ENCODE results near the gene DYRK1A. TPM values are rescaled to one million over a fixed set of nuclear protein-coding genes. Genes with fewer than 3 reads are reported as not detected.

DYRK1A gene
- total RNA-seq, 4 donors from 2014 or later = 76.5 to 105 (median 91.3) TPM

- Histone ChIP-seq H3K27ac (no peak overlapping the region), H3K4me3 (no peak overlapping the region), H3K27me3 (no peaks in the 10 kb centered on the region), H3K9me3 (no peaks in the 10 kb centered on the region), H3K36me3 (no peaks in the 10 kb centered on the region), H3K4me1 (peaks cover 15% of the 10 kb centered on the region)
- DNase-seq (ENCODE audit: low spot score in 2 of 2) = no peak
- WGBS = 68% methylated on average over 6 of the region's 6 CpGs
- TF ChIP-seq CTCF (IDR thresholded peaks at IDR 0.05) = no peak
- no peak for TF ChIP-seq POLR2A (IDR thresholded peaks at IDR 0.05)
- no peak for TF ChIP-seq EP300 (IDR thresholded peaks at IDR 0.05)
- no peak for TF ChIP-seq POLR2AphosphoS5 (IDR thresholded peaks at IDR 0.05)
Observed at GRCh38 chr21:37568415-37568814, 201.8 kb downstream of the DYRK1A start.

- DNase-seq (ENCODE audit: low spot score in 2 of 2) = no peak
- no peaks in the 10 kb centered on the region for H3K27me3 ChIP-seq
- no peaks in the 10 kb centered on the region for H3K9me3 ChIP-seq
- TF ChIP-seq EP300 (IDR thresholded peaks at IDR 0.05) (no peak), CTCF (IDR thresholded peaks at IDR 0.05) (no peak), POLR2AphosphoS5 (IDR thresholded peaks at IDR 0.05) (no peak), POLR2A (IDR thresholded peaks at IDR 0.05) (no peak)
- no peak overlapping the region for H3K27ac ChIP-seq
- H3K36me3 ChIP-seq = no peaks in the 10 kb centered on the region
- WGBS = 74% methylated on average over 5 of the region's 5 CpGs
- no peak overlapping the region for H3K4me3 ChIP-seq
- H3K4me1 ChIP-seq = peaks cover 13% of the 10 kb centered on the region
Observed at GRCh38 chr21:37568916-37569315, 202.3 kb downstream of the DYRK1A start.

GRCh38 chr21:37571442-37571841, 204.9 kb downstream of the DYRK1A start:
- 75% methylated on average over 6 of the region's 6 CpGs for WGBS

GRCh38 chr21:37574316-37574715, 207.7 kb downstream of the DYRK1A start:
- Histone ChIP-seq H3K27ac (no peak overlapping the region), H3K36me3 (no peaks in the 10 kb centered on the region), H3K27me3 (no peaks in the 10 kb centered on the region), H3K9me3 (peaks cover 7% of the 10 kb centered on the region), H3K4me1 (no peaks in the 10 kb centered on the region), H3K4me3 (no peak overlapping the region)
- no peak for DNase-seq (ENCODE audit: low spot score in 2 of 2)
- 80% methylated on average over 4 of the region's 6 CpGs for WGBS
- TF ChIP-seq POLR2A (IDR thresholded peaks at IDR 0.05) = no peak
- TF ChIP-seq EP300 (IDR thresholded peaks at IDR 0.05) = no peak
- no peak for TF ChIP-seq CTCF (IDR thresholded peaks at IDR 0.05)
- TF ChIP-seq POLR2AphosphoS5 (IDR thresholded peaks at IDR 0.05) = no peak

More at GRCh38 chr21:37571442-37571841, 204.9 kb downstream of the DYRK1A start:
- H3K36me3 ChIP-seq = no peaks in the 10 kb centered on the region
- H3K9me3 ChIP-seq = no peaks in the 10 kb centered on the region
- H3K4me3 ChIP-seq = no peak overlapping the region
- no peaks in the 10 kb centered on the region for H3K4me1 ChIP-seq
- no peaks in the 10 kb centered on the region for H3K27me3 ChIP-seq
- no peak for DNase-seq (ENCODE audit: low spot score in 2 of 2)
- TF ChIP-seq POLR2AphosphoS5 (IDR thresholded peaks at IDR 0.05) = no peak
- no peak for TF ChIP-seq CTCF (IDR thresholded peaks at IDR 0.05)
- TF ChIP-seq POLR2A (IDR thresholded peaks at IDR 0.05) = no peak
- no peak for TF ChIP-seq EP300 (IDR thresholded peaks at IDR 0.05)
- no peak overlapping the region for H3K27ac ChIP-seq

- peaks cover 11% of the 10 kb centered on the region for H3K9me3 ChIP-seq
- no peak overlapping the region for H3K27ac ChIP-seq
- H3K4me1 ChIP-seq = no peaks in the 10 kb centered on the region
- H3K4me3 ChIP-seq = no peak overlapping the region
- TF ChIP-seq CTCF (IDR thresholded peaks at IDR 0.05) (no peak), EP300 (IDR thresholded peaks at IDR 0.05) (no peak), POLR2AphosphoS5 (IDR thresholded peaks at IDR 0.05) (no peak), POLR2A (IDR thresholded peaks at IDR 0.05) (no peak)
- no peak for DNase-seq (ENCODE audit: low spot score in 2 of 2)
- 92% methylated on average over 7 of the region's 7 CpGs for WGBS
- no peaks in the 10 kb centered on the region for H3K36me3 ChIP-seq
- H3K27me3 ChIP-seq = no peaks in the 10 kb centered on the region
Observed at GRCh38 chr21:37574751-37575150, 208.2 kb downstream of the DYRK1A start.

All from suprapubic skin (tissue), 4 donors.